Lung (tissue), 12 donors: ENCODE data around the gene ITPR1. TPM values are rescaled to one million over a fixed set of nuclear protein-coding genes. Genes with fewer than 3 reads are reported as not detected.
A peak's percentile ranks its signal among the peaks of the same experiment; 100 is the strongest.

Source experiments
- ATAC-seq: fragments of 200-7000 bp; cut with Tn5 transposase; one replicate; pipeline ENCODE4 v1.9.1; 2020; ENCODE audit warnings: moderate number of reproducible peaks; ENCODE audit not compliant: insufficient read depth, low FRiP score
- DNase-seq, 3 donors: peaks; one replicate each; pipeline ENCODE4 v3.0.0-alpha.2; 2013 to 2017
- H3K27ac ChIP-seq, 2 donors: one replicate each; pipeline ENCODE4 v1.5.1; 2013; ENCODE audit warnings: mild to moderate bottlenecking in 2 of 2, moderate library complexity in 2 of 2, control low read depth in 1 of 2, inconsistent platforms in 1 of 2, low read depth in 1 of 2, low read length in 1 of 2
- H3K27me3 ChIP-seq, 3 donors: one replicate each; pipeline ENCODE4 v1.5.1; 2013; ENCODE audit warnings: low read length in 2 of 3; ENCODE audit not compliant: control insufficient read depth in 3 of 3, insufficient read depth in 3 of 3
- H3K36me3 ChIP-seq, 4 donors: one replicate each; pipeline ENCODE4 v1.5.1; 2013; ENCODE audit warnings: low read length in 4 of 4, mild to moderate bottlenecking in 1 of 4, moderate library complexity in 1 of 4; ENCODE audit not compliant: control insufficient read depth in 4 of 4, insufficient read depth in 4 of 4
- H3K4me1 ChIP-seq, 5 donors: one replicate each; pipeline ENCODE4 v1.5.1; 2013; ENCODE audit warnings: low read length in 5 of 5, mild to moderate bottlenecking in 2 of 5, moderate library complexity in 1 of 5; ENCODE audit not compliant: control insufficient read depth in 5 of 5, insufficient read depth in 5 of 5
- H3K4me3 ChIP-seq: one replicate; pipeline ENCODE4 v1.5.1; 2013; ENCODE audit warnings: mild to moderate bottlenecking, control low read depth, moderate library complexity
- H3K9ac ChIP-seq, 2 donors: one replicate each; pipeline ENCODE4 v1.5.1; 2013; ENCODE audit warnings: low read length in 2 of 2, control low read depth in 1 of 2; ENCODE audit not compliant: insufficient read depth in 1 of 2
- H3K9me3 ChIP-seq, 4 donors: one replicate each; pipeline ENCODE4 v1.5.1; 2013; ENCODE audit warnings: low read length in 3 of 4, mild to moderate bottlenecking in 1 of 4, moderate library complexity in 1 of 4; ENCODE audit not compliant: control insufficient read depth in 4 of 4, insufficient read depth in 3 of 4
- CTCF ChIP-seq: IDR thresholded peaks from 2 replicates; pipeline ENCODE4 v1.5.1; 2012; ENCODE audit warnings: mild to moderate bottlenecking; ENCODE audit errors: control extremely low read depth, extremely low read depth
- WGBS, 2 donors: extraction: QIAGEN DNeasy Blood & Tissue Kit; methylation state at CpG; one replicate each; pipeline ENCODE4 v1.1.7; 2013; 5-methylcytosine and 5-hydroxymethylcytosine counted together
- polyA plus RNA-seq, 2 donors: library from polyadenylated mRNA; stranded (reverse); fragments of 200-250 nt; gene quantifications; one replicate each; pipeline ENCODE4 v1.2.1, GENCODE V29; 2013
- total RNA-seq, 2 donors: library from RNA; depleted of rRNA in 1 of 2; stranded (reverse); fragments of >200 nt in 1 of 2; gene quantifications; one replicate each; pipeline ENCODE4 v1.2.1, GENCODE V29; 2014 to 2021
- donor health status: control.
- donor health status: control.
- donor health status: Bipolar disorder and iron deficiency.
- donor health status: healthy.
- donor health status: DM: yes; HTN: yes; CAD: no.

ITPR1 gene
- total and polyA plus RNA-seq, 4 donors: 12.4 to 152 (median 44.1) TPM

- Histone ChIP-seq H3K4me1 (peaks cover 10 to 40% (median 19%) of the 10 kb centered on the region in 5 donors), H3K4me3 (no peak overlapping the region), H3K36me3 (no peaks in the 10 kb centered on the region), H3K9ac (no peak overlapping the region), H3K27ac (no peak overlapping the region), H3K27me3 (no peaks in the 10 kb centered on the region), H3K9me3 (no peaks in the 10 kb centered on the region)
- TF ChIP-seq CTCF: no peak
- ATAC-seq (peak; percentile 72), DNase-seq (no peak)
Measured at GRCh38 chr3:4531478-4532025, 38.4 kb downstream of the ITPR1 start.

GRCh38 chr3:4532535-4533112 lies 39.5 kb downstream of the ITPR1 start:
- H3K4me1 ChIP-seq: peaks cover 10 to 40% (median 19%) of the 10 kb centered on the region in 5 donors
- H3K9ac ChIP-seq: no peak overlapping the region
- peaks cover 0 to 4% (median 0%) of the 10 kb centered on the region in 4 donors for H3K9me3 ChIP-seq
- no peak for TF ChIP-seq CTCF
- H3K27ac ChIP-seq: no peak overlapping the region
- 70 to 86% methylated on average over 11 of the region's 11 CpGs for WGBS, 2 donors
- H3K4me3 ChIP-seq: no peak overlapping the region
- H3K27me3 ChIP-seq: no peaks in the 10 kb centered on the region
- no peak for DNase-seq
- no peak for ATAC-seq
- H3K36me3 ChIP-seq: no peaks in the 10 kb centered on the region

- H3K27ac ChIP-seq: peak overlapping the region in 1 of 2 donors; percentile 46
- H3K9ac ChIP-seq: peak overlapping the region in 1 of 2 donors; percentile 30
- H3K4me3 ChIP-seq: no peak overlapping the region
- H3K9me3 ChIP-seq: peaks cover 0 to 5% (median 0%) of the 10 kb centered on the region in 4 donors
- DNase-seq (peak; percentile 56 to 72 (median 58)), ATAC-seq (peak; percentile 53)
- H3K27me3 ChIP-seq: no peaks in the 10 kb centered on the region
- 13 to 21% methylated on average over 14 of the region's 14 CpGs for WGBS, 2 donors
- TF ChIP-seq CTCF: no peak
- no peaks in the 10 kb centered on the region for H3K36me3 ChIP-seq
- peaks cover 10 to 30% (median 13%) of the 10 kb centered on the region in 5 donors for H3K4me1 ChIP-seq
Measured at GRCh38 chr3:4533489-4534443, 40.6 kb downstream of the ITPR1 start.
